AG20443 (cell line): ENCODE data around the gene ZRANB2.

Source experiments
- DNase-seq: peaks from one replicate; pipeline ENCODE4 v3.0.0; 2012; ENCODE audit warnings: low spot score, mixed read lengths

Gene ZRANB2, protein sequence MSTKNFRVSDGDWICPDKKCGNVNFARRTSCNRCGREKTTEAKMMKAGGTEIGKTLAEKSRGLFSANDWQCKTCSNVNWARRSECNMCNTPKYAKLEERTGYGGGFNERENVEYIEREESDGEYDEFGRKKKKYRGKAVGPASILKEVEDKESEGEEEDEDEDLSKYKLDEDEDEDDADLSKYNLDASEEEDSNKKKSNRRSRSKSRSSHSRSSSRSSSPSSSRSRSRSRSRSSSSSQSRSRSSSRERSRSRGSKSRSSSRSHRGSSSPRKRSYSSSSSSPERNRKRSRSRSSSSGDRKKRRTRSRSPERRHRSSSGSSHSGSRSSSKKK

DNA sequence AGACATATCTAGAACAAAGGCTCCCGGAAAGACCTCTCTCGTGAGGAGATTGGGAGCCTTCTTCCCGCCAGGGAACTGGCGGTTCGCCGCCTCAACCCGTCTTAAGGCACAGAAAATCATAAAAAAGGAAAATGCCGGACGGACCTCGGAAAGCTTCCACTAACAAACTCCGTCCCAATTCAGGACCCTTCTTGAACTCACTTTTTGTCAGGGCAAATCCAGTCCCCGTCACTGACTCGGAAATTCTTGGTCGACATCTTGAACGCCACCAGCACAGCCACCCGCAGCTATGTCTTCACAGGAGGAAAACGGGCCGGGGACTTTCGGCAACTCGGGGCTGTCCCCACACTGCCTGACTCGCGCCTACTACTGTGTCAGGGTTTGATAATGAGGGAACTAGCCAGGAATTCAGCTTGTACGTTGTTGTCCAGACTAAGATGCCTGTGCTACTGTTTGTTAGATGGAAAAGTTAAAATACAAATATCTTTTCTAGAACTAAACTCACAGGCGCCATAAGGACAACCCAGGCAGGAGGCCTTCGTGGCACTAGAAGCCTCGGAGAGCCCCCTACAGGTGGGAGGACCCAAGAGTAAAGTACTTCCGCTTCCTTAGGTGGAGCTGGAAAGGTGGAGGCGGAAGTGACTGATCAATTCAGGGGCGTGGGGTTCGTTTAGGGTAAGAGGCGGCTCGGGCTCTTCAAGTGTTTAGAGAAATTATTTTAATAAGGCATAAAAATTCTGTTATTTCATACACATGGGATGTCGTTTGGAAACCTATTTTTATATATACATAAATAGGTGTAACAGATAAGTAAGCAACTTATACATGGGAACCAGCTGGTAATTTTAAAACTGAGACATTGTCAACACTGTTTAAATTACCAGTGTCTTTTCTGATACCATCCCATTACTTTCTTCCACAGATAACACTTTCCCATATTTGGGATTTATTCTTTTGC, at the start of gene ZRANB2:
TSS of gene ZRANB2 (minus strand) at position 297 of the 958 bp plus-strand sequence. CDS start at position 257, 40 bp downstream.
- DNase-seq: peak; percentile 95

DNA sequence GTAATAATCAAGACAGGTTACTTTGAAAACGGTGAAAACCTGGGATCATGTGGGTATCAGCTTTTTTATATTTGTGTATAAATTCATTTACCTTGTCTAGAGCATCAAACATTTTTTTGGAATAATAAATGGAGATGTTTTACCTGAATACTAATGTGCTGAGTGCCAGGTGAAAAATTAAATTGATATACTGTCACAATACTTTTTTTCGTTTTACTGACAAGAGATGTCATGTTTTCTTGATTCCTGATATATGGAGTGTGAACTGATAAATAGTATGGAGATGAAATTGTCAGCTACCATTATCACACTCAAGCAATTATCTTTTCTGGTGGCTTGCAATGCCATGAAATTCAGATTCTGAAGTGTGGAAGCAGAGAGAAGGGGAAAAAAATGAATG, 47.2 kb upstream of the ZRANB2 start:
- no peak for DNase-seq

DNA sequence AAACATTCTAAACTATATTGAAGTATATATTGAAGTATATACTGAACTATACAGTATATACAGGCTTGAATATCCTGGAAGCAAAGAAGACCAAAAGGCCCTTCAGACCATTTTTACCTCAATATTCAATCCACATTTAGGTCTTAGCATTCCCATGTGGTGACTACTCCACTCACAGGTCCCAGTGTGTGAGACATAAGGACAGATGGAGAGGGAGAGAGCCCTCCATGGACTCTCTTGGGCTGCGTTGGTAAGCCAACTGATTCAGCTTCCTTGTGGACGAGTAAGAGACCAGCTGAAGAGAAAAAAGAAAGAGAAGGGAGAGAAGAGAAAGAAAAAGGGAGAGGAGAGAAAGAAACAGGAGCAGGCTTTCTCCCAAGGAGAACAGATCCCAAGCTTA, 37.3 kb upstream of the ZRANB2 start:
- DNase-seq: no peak

DNA sequence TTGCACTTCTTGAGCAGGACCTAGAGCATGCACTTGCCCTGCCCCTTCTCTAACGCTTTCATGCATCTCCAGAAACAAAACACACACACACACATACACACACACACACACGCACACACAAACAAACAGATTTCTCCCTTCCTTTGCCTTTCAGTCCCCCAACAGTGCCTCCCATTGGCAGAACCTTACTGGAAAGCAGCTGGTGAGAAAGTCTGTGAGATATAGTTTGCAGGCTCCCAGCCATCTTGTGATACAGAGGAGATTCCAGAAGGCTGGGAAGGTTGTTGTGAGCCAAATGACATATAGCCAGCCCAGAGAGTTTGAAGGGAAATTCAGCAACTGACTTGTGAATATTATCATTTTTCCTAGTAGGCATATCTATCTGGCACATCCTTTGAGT, 35.9 kb upstream of the ZRANB2 start:
- DNase-seq: no peak

DNA sequence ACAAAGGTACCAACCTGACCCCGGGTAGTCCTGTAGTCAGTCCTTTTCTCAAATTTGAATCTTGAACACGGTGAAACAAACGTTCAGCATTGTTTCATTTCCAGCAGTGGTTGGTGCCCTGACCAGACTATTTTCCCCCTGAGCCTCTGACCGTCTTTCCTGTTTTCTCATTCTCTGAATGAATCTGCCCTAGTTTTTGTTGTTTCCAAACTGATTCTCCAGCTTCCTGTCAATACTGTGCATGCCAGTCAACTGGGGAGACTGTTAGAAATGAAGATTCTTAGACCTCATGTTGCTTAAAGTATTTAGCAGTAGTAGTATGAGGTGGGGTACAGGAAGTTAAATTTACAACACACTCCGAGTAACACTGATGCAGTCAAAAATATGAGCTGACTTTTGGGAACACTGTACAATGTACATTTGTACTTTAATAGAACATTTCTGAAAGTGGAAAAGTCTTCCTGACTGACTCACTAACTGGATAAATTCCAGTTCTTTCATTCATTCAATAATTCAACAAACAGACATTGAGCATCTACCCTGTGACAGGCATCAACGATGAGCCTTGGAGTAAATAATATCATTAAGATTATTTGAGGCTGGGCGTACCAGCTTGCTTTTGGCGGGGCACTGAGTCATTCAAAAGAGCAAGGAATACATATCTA, 26.0 kb upstream of the ZRANB2 start:
- DNase-seq: no peak

DNA sequence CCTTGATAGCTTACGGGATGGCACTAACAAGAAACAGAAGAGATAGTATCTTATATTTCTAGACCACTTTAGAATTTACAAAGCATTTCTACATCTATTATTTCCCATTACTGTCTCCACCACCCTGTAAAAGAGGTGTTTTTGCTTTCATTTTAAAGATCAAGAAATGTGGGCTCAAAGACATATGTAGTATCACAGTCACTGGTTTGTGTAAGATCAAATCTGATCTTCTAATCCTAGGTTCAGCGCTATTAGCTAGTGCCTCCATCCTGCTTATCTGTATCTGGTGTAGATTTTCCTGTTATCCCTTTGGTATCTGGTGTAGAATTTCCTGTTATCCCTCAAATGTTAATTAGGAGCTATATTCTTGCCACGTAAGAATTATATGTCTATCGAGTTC, 23.6 kb upstream of the ZRANB2 start:
- no peak for DNase-seq

DNA sequence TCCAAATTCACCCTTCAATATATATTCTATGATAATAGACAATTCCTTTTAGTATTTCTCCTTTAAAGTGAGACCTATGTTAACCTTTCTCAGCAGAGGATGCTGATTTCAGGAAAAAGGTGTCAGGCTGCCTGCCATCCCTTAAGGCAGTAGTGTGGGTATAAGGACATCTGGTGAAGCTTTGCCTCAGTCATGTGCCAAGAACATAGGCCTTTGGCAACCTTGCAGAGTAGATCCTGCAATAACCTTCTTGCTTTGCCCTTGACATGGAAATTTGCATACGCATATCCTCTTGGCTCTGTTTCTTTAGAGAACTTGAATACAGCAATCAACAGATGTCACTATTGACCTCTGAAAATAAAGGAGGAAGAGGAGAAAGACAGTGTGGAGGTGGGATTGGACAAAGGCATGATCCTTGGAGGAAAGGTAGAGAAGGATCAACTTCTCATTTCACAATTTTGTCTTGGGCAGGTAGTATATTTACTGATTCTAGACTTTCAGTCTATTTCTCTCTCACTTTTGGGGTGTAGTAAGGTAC, 21.1 kb upstream of the ZRANB2 start:
- DNase-seq: no peak

DNA sequence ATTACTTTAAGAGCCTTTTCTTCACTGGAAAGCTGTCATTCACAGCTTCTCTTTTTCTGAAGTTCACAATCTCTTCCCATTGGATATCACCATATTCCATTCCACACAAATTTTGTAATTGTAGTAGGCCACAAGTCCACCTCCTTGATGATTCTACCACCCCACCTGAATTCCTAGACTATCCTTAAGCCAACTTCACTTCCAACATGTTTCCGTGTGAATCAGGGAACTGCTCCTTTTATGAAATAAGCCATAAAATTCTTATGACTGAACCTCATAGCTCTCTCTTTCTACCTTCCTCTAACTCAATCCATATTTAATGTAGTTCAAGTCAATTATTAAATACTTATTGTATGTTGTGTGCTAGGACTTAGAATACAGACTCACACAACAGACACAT, 16.6 kb upstream of the ZRANB2 start:
- no peak for DNase-seq

DNA sequence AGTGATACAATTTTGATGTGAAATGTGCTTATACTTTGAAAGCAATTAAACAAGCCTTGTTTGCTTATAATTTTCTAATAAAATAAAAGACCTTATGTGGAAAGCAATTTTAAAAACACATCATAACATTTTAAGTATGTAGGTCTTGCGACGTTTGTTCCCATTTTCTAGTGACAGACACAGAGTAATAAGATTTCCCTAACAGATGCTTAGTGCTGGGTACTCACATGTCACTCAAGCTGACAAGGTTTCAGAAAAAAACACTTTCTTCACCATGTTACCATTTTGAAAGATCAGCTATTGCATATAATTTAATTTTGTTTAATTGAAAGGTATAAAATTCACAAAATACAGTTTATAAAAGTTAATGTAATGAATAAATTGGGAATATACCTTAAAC, 14.1 kb upstream of the ZRANB2 start:
- no peak for DNase-seq

DNA sequence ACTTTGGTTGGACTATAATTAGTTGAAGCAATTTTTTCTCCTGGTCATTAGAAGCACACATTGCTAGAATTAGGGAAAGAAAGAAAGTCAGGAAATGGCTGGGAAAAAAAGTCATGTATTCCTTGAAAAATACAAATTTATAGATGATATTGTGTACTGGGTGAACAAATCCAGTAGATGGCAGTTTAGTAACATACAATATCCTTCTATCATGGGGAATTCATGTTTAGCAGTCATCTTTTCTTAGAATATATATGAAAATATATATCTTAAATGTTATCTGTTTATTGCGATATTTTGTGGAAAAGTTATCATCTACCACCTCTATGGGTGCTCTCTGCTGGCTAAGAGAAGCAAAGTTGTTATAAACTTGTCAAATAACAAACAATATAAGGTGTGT, 13.1 kb upstream of the ZRANB2 start:
- DNase-seq: peak; percentile 28

DNA sequence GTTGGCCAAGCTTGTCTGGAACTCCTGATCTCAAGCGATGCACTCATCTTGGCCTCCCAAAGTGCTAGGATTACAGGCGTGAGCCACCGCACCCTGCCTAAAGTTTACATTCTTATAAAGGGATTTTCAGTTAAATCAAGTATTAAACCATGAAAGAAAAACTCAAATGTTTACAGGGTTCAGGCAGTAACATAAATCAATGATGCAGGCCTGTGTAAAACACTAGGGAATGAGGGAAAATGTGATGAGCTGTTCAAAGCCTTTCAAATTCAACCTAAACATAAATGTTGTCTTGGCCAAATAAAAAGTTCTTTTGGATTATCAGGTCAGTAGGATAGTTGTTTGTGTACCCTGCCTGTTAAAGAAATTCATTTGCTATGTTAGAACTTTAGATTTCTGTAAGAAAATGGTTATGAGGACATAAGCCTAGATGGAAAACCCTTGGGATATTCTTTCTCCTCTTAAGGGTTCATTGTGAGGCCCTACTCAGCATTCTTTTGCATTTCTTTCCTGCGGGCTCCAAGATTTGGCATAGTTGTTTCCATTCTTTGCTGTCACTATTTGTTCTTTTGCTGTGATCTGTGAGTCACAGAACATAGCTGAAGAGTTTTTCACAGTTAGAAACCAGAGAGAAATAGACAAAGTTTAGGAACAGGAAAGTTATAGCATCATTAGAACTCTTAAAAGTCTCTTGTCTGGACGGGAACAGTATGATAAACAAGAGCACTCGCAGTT, 8.9 kb upstream of the ZRANB2 start:
- peak; percentile 64 for DNase-seq

DNA sequence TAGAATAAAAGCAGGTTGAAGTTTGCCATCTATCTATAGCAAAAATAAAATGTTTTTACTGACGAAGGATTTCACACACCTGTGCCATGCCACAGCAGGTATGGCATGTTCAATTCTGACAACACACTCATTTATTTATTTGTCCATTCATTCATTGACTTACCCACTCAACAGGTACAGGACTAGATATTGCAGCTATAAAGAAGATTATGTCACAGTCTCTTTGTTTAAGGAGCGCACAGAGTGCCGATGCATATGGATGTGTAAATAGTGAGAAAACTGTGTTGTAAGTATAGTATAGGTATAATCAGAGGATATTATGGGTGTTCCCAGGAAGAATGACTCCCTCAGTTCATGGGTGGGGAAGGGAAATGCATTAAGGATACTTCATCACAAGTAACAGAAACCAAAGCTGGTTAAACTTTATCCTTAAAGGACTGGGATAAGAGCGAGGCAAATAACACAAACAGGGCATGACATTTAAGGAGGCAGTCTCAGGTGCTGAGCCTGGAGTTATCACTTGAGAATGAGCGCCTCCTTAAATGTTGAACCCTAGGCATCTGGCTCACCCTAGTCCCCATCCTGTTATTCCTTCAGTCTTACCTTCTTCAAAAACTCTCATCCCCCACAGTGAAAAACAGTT, 7.9 kb upstream of the ZRANB2 start:
- DNase-seq: no peak

DNA sequence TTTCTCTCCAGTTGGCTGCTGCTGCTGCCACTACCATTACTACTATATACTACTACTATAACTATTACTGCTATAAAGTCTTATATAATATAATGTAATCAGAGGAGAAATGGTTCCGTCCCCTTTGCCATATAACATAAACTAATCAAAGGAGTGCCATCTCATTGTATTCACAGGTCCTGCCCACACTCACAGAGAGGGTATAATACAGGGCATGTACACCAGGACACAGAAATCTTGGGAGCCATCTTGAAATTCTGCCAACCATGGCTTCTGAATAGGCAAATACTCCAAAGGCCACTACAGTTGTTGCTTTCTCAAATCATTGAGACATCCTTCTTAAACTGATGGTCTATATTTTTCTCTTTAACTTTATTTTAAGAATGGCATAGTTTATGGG, 6.9 kb upstream of the ZRANB2 start:
- DNase-seq: no peak

DNA sequence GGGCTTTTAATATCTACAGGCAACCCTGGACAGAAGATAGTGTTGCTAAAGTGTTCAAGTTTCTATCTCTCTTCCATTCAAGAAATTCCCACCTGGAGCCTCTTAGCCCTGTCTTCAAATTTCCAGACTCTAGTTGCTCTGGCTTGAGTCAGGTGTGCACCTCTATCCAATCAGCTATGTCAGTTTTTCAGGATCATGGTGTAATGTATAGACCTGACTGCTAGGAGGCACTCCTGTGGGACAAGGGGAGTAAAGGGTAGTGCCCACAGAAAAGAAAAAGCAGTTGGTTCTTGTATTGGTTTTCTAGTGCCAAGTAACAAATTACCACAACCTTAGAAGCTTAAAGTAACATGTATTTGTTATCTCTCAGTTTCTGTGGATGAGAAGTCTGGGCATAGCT, 6.2 kb upstream of the ZRANB2 start:
- no peak for DNase-seq

DNA sequence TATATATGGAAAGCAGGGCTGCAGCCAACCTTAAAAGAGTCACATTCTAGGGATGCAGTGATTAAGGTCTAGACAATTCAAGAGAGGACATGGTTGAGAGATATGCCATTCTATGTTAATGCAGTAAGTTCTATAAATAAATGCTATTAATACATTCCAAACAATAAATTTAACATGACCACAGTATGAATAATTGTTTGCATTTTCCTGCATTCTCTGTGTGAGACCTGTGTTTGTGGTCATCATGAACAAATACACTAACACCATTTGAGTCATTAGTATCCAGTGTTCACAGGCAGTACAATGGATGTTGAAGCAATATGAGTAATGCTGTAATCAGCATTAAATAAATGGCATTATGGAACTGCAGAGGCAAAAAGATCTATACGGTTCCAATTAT, 5.5 kb upstream of the ZRANB2 start:
- peak; percentile 13 for DNase-seq

DNA sequence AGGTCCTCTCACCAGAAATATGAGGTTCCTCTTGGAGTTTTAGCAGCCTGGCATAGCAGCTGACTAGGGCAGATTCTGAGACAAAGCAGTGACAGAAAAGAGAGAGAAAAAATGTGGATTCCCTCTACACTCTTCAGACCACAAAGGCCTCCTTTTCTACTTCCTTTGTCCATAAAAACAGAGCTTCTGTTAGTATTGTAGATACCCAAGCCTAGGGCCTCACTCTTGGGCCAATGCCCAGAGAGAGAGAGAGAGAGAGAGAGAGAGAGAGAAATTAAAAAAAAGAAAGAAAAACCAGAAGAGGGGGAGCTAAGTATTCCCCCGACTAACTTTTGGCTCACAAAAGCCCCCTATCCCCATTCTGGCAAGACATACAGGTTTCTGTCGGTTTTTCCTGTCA, 2.4 kb upstream of the ZRANB2 start:
- no peak for DNase-seq

DNA sequence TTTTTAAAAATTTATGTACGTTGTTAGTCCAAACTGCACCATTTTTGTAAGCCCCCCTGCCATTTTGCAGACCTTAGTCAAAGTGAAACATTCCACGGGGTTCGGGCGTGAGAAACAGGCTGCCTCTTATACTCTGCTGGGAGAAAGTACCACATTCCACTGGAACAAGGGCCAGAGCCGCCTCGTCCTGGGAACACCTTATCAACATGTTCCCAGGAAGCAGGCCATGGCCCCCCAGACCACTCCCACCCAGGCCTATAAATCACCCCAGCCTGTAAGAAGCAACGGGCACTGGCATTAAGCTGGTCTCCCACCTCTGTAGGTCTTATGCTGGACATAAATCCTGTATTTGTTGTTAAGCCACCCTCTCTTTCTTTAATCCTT, 854 bp upstream of the ZRANB2 start:
- DNase-seq: no peak

DNA sequence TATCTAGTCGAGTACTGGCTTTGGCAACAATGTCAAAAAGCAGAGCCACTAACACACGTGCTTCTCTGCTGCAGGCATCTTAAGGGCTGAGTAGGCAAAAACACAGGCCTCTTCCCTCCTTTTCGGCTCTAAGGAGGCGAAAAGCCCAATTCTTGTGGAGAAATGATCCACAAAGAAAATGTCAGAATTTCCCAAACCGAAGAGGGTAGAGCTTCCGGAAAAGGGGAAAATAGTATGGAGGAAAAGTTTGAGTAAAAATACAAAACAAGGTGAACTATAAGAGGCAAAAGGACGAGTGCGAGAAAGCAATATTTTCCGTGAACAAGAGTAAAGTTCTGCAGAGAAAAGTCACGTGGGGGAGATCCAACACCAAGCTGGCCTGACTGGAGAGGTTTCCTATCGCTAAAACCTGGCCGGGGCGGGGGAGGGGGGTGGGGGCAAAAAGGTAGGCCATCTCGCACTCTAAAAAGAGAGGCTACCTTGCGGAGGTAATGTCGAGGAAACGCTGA, 551 bp downstream of the ZRANB2 start:
- peak; percentile 30 for DNase-seq

DNA sequence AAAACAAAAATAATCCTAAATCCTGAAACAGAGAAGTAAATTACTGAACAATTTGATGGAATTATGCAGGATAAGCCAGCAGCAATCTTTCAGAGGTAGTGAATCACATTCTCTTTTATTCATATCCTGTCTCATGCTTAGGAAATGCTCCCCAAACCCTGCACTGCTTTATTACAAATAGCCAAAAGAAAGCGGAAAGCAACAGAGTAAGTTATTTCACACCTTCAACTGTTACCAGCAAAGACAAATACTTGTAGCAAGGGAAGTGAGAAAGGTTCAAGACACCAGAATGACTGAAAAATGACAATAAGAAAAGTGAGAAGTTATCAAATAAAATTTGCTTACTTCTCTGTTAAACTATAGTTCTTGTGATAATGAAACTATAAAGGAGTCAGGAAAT, 6.2 kb downstream of the ZRANB2 start:
- DNase-seq: no peak

DNA sequence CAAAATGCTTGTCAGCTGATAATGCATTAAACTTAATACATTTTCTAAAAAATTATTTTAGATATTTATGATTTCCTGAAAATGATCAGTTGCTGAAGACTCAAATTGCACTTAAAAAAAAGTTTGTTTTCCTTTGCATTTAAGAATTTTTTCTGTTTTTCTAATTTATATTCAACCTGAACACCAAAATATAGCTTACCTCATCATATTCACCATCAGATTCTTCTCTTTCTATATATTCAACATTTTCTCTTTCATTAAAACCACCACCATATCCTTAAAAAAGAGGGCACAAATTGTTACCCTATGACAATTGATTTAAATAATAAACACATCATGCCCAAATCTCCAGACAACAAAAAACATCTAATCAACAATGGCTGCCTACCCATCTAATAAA, 8.6 kb downstream of the ZRANB2 start:
- no peak for DNase-seq

DNA sequence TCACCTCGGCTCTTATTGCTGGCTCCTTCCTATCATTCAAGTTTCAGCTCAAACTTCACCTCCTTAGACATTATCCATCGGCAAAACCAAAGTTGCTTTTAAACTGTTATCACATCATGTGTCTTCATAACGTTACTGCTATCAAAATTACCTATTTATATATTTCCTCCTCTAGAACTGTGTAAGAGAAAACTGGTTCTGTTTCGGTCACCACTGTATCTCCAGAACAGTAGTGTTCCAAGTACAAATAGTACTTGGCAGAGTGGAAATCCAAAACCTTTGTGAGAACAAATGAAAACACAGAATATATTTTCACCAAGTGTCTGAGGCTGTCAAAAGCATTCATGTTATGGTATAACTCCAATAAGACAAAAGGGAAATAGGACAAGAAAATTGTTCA, 9.1 kb downstream of the ZRANB2 start:
- DNase-seq: no peak
